Mesenchymal stem cell (in vitro differentiated cells and primary cell): ENCODE results near the gene TTYH3.
"Not testable (repeated sequence)": the region's sequence is repeated elsewhere in the genome, so short reads cannot be mapped to it uniquely, and the experiment has no call there.

Experiments
- DNase-seq: peaks from one replicate; pipeline ENCODE4 v3.0.0-alpha.2; 2013
- H2AFZ ChIP-seq: one replicate; pipeline ENCODE4 v1.6.1; 2013; ENCODE audit warnings: low read depth, mild to moderate bottlenecking, control low read depth, inconsistent platforms, low read length, moderate library complexity
- H2AK5ac ChIP-seq: 2 replicates; pipeline ENCODE4 v1.6.1; 2013; ENCODE audit warnings: low read length, moderate library complexity, mild to moderate bottlenecking, inconsistent platforms; ENCODE audit not compliant: severe bottlenecking
- H2BK120ac ChIP-seq: one replicate; pipeline ENCODE4 v1.6.1; 2013; ENCODE audit warnings: low read depth, mild to moderate bottlenecking, inconsistent platforms, low read length, moderate library complexity
- H2BK12ac ChIP-seq, 2 experiments: one replicate each; pipeline ENCODE4 v1.6.1; 2013; ENCODE audit warnings: inconsistent platforms in 2 of 2, low read length in 2 of 2, mild to moderate bottlenecking in 2 of 2, moderate library complexity in 2 of 2, control low read depth in 1 of 2
- H2BK15ac ChIP-seq: one replicate; pipeline ENCODE4 v1.6.1; 2013; ENCODE audit warnings: mild to moderate bottlenecking, low read depth, inconsistent platforms; ENCODE audit not compliant: poor library complexity, severe bottlenecking
- H2BK5ac ChIP-seq: 2 replicates; pipeline ENCODE4 v1.6.1; 2013; ENCODE audit warnings: low read depth, mild to moderate bottlenecking, low read length, control low read depth, inconsistent platforms; ENCODE audit not compliant: poor library complexity, severe bottlenecking
- H3K14ac ChIP-seq, 2 experiments: one replicate each; pipeline ENCODE4 v1.6.1; 2013; ENCODE audit warnings: inconsistent platforms in 2 of 2, low read length in 2 of 2, control low read depth in 1 of 2, mild to moderate bottlenecking in 1 of 2, moderate library complexity in 1 of 2
- H3K18ac ChIP-seq, 2 experiments: one replicate each; pipeline ENCODE4 v1.6.1; 2013; ENCODE audit warnings: inconsistent platforms in 2 of 2, low read length in 2 of 2, control low read depth in 1 of 2, low read depth in 1 of 2, mild to moderate bottlenecking in 1 of 2
- H3K23ac ChIP-seq, 2 experiments: one replicate each; pipeline ENCODE4 v1.6.1; 2013; ENCODE audit warnings: inconsistent platforms in 2 of 2, low read length in 2 of 2, mild to moderate bottlenecking in 2 of 2, moderate library complexity in 2 of 2, control low read depth in 1 of 2
- H3K27ac ChIP-seq: 2 replicates; pipeline ENCODE4 v1.5.1; 2013; ENCODE audit warnings: mild to moderate bottlenecking, moderate library complexity, low read length, control low read depth, inconsistent platforms; ENCODE audit not compliant: poor library complexity, severe bottlenecking
- H3K27me3 ChIP-seq, 2 experiments: 2 replicates each; pipeline versions ENCODE4 v1.6.1 to v1.7.0; 2013; ENCODE audit warnings: low read length in 2 of 2, mild to moderate bottlenecking in 2 of 2, moderate library complexity in 2 of 2, control low read depth in 1 of 2, inconsistent platforms in 1 of 2; ENCODE audit not compliant: control insufficient read depth in 1 of 2, insufficient read depth in 1 of 2
- H3K36me3 ChIP-seq, 2 experiments: 2 replicates each; pipeline versions ENCODE4 v1.6.1 to v1.7.0; 2013; ENCODE audit warnings: low read length in 2 of 2, control low read depth in 1 of 2, inconsistent platforms in 1 of 2, low read depth in 1 of 2, mild to moderate bottlenecking in 1 of 2; ENCODE audit not compliant: insufficient read depth in 2 of 2, control insufficient read depth in 1 of 2
- H3K4ac ChIP-seq, 2 experiments: one replicate each; pipeline ENCODE4 v1.6.1; 2013; ENCODE audit warnings: inconsistent platforms in 2 of 2, low read length in 2 of 2, mild to moderate bottlenecking in 2 of 2, moderate library complexity in 2 of 2, control low read depth in 1 of 2, low read depth in 1 of 2
- H3K4me1 ChIP-seq: 2 replicates; pipeline ENCODE4 v1.6.1; 2013; ENCODE audit warnings: low read depth, low read length, control low read depth; ENCODE audit not compliant: control insufficient read depth, insufficient read depth
- H3K4me2 ChIP-seq: 2 replicates; pipeline ENCODE4 v1.6.1; 2013; ENCODE audit warnings: low read length, mild to moderate bottlenecking, inconsistent platforms; ENCODE audit not compliant: poor library complexity, severe bottlenecking
- H3K4me3 ChIP-seq, 2 experiments: 2 replicates each; pipeline versions ENCODE4 v1.5.1 to v1.7.0; 2013; ENCODE audit warnings: low read length in 2 of 2, mild to moderate bottlenecking in 2 of 2, control low read depth in 1 of 2, low read depth in 1 of 2; ENCODE audit not compliant: insufficient read depth in 1 of 2
- H3K79me1 ChIP-seq: replicated peaks from 2 replicates; pipeline ENCODE4 v1.6.1; 2013; ENCODE audit warnings: mild to moderate bottlenecking, control low read depth, low read length, inconsistent platforms; ENCODE audit not compliant: poor library complexity, severe bottlenecking
- H3K9ac ChIP-seq: 2 replicates; pipeline ENCODE4 v1.7.0; 2013; ENCODE audit warnings: mild to moderate bottlenecking, low read length, moderate library complexity
- H3K9me3 ChIP-seq: 2 replicates; pipeline ENCODE4 v1.7.0; 2013; ENCODE audit warnings: mild to moderate bottlenecking, low read length; ENCODE audit not compliant: control insufficient read depth
- H4K8ac ChIP-seq: one replicate; pipeline ENCODE4 v1.6.1; 2013; ENCODE audit warnings: inconsistent platforms, mild to moderate bottlenecking, low read length, moderate library complexity
- H4K91ac ChIP-seq: one replicate; pipeline ENCODE4 v1.6.1; 2013; ENCODE audit warnings: mild to moderate bottlenecking, low read length, inconsistent platforms
- WGBS: methylation state at CpG from one replicate; pipeline ENCODE4 v1.1.7; 2013; ENCODE audit warnings: mixed read lengths; 5-methylcytosine and 5-hydroxymethylcytosine counted together

TTYH3 gene

DNA sequence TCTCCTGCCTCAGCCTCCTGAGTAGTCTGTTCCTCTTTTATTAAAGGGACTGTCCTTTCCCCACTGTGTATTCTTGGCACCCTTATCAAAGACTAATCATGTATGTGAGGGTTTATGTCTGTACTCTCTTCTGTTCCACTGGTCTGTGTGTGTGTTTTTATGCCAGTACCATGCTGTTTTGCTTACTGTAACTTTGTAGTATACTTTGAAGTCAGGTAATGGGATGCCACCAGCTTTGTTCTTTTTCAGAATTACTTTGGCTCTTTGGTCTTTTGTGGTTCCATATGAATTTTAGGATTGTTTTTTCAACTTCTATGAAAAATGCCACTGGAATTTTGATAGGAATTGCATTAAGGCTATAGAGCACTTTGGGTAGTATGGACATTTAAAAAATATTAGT, 42.1 kb downstream of the TTYH3 start:
- no peak overlapping the region for H3K27ac ChIP-seq
- no peak overlapping the region for H4K91ac ChIP-seq
- peaks cover 7% of the 10 kb centered on the region for H3K4me1 ChIP-seq
- no peak overlapping the region for H2AK5ac ChIP-seq
- H3K14ac ChIP-seq, result no peak overlapping the region
- H2BK12ac ChIP-seq, result no peak overlapping the region
- no peak overlapping the region for H3K4me3 ChIP-seq
- peaks cover 7% of the 10 kb centered on the region for H3K9me3 ChIP-seq
- H2AFZ ChIP-seq, result no peak overlapping the region
- H3K9ac ChIP-seq, result no peak overlapping the region
- H3K79me1 ChIP-seq, result no peaks in the 10 kb centered on the region
- no peak overlapping the region for H2BK120ac ChIP-seq
- no peak overlapping the region for H3K4ac ChIP-seq
- no peak overlapping the region for H3K23ac ChIP-seq
- no peak overlapping the region for H2BK15ac ChIP-seq
- no peak overlapping the region for H3K18ac ChIP-seq
- H3K36me3 ChIP-seq, result no peaks in the 10 kb centered on the region
- H3K4me2 ChIP-seq, result no peak overlapping the region
- H4K8ac ChIP-seq, result no peak overlapping the region
- no peak for DNase-seq
- no peak overlapping the region for H2BK5ac ChIP-seq
- peaks cover 0 to 15% of the 10 kb centered on the region in 2 experiments for H3K27me3 ChIP-seq

DNA sequence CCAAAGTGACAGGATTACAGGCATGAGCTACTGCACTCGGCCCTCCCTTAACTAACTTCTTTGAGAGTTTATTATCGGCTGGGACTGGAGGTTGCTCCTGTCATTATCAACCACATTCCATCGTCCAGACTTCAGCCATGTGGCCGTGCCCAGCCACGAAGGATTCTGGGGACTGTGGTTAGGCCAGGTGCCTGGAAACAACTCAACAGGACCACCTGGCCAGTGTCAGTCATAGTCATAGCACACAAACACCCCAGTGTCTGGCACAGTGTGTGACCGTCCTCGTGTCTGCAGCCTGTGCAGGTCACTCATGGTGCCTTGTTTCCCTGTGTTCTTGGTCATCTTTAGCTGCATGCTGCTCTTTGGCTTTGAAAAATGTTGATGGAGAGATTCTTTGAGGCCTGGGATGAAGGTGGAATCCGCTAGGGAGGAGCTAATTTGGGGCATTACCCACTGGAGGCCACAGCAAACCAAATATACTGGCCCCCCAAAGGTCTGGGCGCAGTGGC, 43.5 kb downstream of the TTYH3 start:
- Histone ChIP-seq H3K79me1 (no peaks in the 10 kb centered on the region), H2BK12ac (no peak overlapping the region), H3K9ac (no peak overlapping the region), H2AFZ (no peak overlapping the region), H3K4me1 (peaks cover 5% of the 10 kb centered on the region), H3K4me3 (no peak overlapping the region), H4K8ac (no peak overlapping the region), H3K27me3 (peaks cover 0 to 14% of the 10 kb centered on the region in 2 experiments), H2BK5ac (no peak overlapping the region), H4K91ac (no peak overlapping the region), H2BK120ac (no peak overlapping the region), H3K9me3 (peaks cover 7% of the 10 kb centered on the region), H3K23ac (no peak overlapping the region), H3K4me2 (no peak overlapping the region), H2BK15ac (no peak overlapping the region), H3K36me3 (no peaks in the 10 kb centered on the region), H3K4ac (no peak overlapping the region), H2AK5ac (no peak overlapping the region), H3K27ac (no peak overlapping the region), H3K18ac (no peak overlapping the region), H3K14ac (no peak overlapping the region)
- 83% methylated on average over 8 of the region's 9 CpGs for WGBS
- no peak for DNase-seq

DNA sequence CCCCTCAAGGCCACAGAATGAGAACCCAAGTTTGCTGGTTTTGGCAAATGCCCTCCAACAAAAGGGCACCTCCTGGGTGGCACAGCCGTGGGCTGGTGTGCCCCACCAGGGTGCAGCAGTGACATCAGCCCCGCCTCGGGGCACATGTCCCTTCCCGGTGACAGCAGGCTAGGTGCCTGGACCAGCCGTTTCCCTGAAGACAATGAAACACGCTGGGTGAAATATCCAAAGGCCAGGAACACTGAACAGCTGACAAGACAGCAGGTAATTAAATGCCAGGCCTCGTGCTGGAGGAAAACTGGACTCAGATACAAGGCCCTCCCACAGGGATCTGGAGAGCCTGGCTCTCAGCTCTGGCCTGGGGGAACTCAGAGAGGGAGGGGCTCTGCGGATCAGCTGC, 44.8 kb downstream of the TTYH3 start:
- not testable (repeated sequence) for H2AFZ ChIP-seq, H2BK12ac ChIP-seq, H3K14ac ChIP-seq, H3K9me3 ChIP-seq, H2BK120ac ChIP-seq, H4K8ac ChIP-seq, H3K79me1 ChIP-seq, H3K4ac ChIP-seq, H3K4me2 ChIP-seq, H3K23ac ChIP-seq, H4K91ac ChIP-seq, H2AK5ac ChIP-seq, H2BK5ac ChIP-seq, H3K4me1 ChIP-seq, H3K9ac ChIP-seq, H3K4me3 ChIP-seq, H3K36me3 ChIP-seq, DNase-seq, H3K27ac ChIP-seq, H3K18ac ChIP-seq, H2BK15ac ChIP-seq
- 73% methylated on average over 5 of the region's 8 CpGs for WGBS
- peaks cover 2 to 15% of the 10 kb centered on the region in 2 experiments for H3K27me3 ChIP-seq

DNA sequence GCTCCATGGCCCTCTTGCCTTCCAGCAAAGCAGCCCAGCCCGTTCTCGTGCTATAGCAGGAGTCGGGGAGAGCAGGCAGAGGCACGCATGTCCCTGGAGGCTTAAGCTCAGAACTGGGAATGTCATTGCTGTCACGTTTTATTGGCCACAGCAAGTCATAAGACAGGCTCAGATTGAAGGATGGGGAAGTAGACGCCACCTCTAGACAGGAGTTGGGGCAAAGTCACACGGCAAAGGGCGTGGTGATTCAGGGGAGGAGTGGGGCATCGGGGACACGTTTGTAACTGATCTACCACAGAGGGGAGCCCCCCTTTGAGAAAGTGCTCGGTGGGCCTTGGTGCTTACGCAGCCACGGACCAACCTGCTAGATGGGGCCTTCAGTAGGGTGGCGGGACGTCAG, 46.7 kb downstream of the TTYH3 start:
- H2BK12ac ChIP-seq, H3K9ac ChIP-seq, H2BK120ac ChIP-seq, H4K8ac ChIP-seq, H4K91ac ChIP-seq, H2BK5ac ChIP-seq, H3K9me3 ChIP-seq, H3K4ac ChIP-seq, H3K18ac ChIP-seq, H3K36me3 ChIP-seq, H2AFZ ChIP-seq, H3K4me3 ChIP-seq, H3K4me2 ChIP-seq, H2AK5ac ChIP-seq, H3K27ac ChIP-seq, H3K79me1 ChIP-seq, H3K14ac ChIP-seq, H2BK15ac ChIP-seq, H3K23ac ChIP-seq, DNase-seq, H3K4me1 ChIP-seq: not testable (repeated sequence)
- 77% methylated on average over 15 of the region's 15 CpGs for WGBS
- peaks cover 5 to 23% of the 10 kb centered on the region in 2 experiments for H3K27me3 ChIP-seq
